Measurements from ENCODE around the gene PASK.
A peak's percentile ranks its signal among the peaks of the same experiment; 100 is the strongest.

The PASK gene

DNA sequence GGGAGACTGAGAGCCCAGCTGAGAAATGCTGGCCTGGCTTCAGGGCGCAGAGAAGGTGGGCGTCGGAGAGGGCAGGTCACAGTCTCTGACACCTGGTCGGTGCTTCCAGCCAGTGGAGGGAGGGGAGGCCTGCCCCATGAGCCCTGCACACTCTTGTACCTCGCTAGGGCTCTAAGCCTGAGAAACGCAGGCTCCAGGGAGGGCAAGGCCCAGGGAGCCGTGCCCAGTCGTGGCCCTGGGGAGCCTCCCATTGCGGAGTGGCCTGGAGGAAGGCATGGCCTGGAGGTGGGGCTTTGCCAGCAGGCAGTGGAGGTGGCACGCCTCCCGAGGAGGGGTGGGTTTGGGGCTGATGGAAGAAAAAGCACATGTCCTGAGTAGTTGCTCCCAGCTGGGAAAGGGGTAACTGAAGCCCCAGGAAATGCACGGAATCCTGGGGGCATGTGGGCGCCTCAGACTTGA lies 86.2 kb downstream of the PASK start:
- TF ChIP-seq CTCF (IDR thresholded peaks at IDR 0.05; ENCODE audit: control insufficient read depth, extremely low read depth, insufficient read depth), result no peak
- DNase-seq (ENCODE audit: low read depth), result no peak
- peak overlapping the region; percentile 55 for H3K4me3 ChIP-seq (ENCODE audit: low read depth, low read length)

DNA sequence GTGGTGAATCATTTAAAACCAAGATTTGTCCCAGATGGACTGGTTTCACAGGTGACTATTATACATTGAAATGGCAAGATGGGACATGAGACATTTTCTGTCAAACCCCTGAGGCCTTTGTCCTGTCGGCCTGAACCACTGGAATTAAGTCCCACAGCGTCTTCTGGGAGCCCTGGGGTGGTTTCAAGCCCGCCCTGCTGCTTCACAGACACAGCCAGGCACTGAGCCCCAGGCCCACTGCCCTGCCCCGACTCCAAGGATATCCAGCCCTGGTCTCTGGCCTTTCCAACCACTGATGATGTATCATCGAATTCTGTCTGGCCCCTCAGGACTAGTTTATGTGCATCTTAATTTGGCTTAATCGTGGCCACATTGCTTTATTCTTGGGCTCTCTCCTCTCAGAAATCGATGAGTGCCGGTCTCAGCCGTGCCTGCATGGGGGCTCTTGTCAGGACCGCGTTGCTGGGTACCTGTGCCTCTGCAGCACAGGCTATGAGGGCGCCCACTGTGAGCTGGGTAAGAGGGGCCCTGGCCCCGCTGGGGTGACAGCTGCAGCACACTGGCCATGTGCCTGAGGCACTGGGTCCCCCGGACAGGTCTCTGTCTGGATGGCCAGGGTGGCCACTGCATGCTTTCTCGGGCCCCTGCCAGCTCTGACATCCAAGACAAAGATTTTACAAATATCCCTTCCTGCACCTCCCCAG lies 86.7 kb downstream of the PASK start:
- no peak for DNase-seq (ENCODE audit: low read depth)
- no peak for TF ChIP-seq CTCF (IDR thresholded peaks at IDR 0.05; ENCODE audit: control insufficient read depth, extremely low read depth, insufficient read depth)
- no peak overlapping the region for H3K4me3 ChIP-seq (ENCODE audit: low read depth, low read length)

DNA sequence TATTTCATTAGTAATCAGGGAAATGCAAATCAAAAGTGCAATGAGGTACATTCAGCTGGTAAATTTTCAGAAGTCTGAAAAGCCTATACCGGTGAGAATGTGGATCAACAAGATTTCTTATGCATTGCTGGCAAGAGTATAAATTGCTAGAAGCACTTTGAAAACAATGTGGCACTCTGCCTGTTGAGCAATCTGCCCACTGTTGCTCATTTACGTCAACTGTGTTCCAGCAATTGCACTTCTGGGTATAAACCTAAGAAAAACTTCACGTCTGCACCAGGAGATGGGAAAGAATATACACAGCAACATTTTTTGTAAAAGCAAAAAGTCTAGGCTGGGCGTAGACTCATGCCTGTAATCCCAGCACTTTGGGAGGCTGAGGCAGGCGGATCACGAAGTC lies 88.0 kb downstream of the PASK start:
- no peak overlapping the region for H3K4me3 ChIP-seq (ENCODE audit: low read depth, low read length)
- TF ChIP-seq CTCF (IDR thresholded peaks at IDR 0.05; ENCODE audit: control insufficient read depth, extremely low read depth, insufficient read depth), result no peak
- DNase-seq (ENCODE audit: low read depth), result no peak
